T-helper 22 cell (primary cell): ENCODE data around the gene SPATA6.
"Not testable (repeated sequence)": the region's sequence is repeated elsewhere in the genome, so short reads cannot be mapped to it uniquely, and the experiment has no call there.

Experiments
- DNase-seq: peaks from one replicate; pipeline ENCODE4 v3.0.0-alpha.2; 2020; ENCODE audit warnings: low read depth

Gene SPATA6

DNA sequence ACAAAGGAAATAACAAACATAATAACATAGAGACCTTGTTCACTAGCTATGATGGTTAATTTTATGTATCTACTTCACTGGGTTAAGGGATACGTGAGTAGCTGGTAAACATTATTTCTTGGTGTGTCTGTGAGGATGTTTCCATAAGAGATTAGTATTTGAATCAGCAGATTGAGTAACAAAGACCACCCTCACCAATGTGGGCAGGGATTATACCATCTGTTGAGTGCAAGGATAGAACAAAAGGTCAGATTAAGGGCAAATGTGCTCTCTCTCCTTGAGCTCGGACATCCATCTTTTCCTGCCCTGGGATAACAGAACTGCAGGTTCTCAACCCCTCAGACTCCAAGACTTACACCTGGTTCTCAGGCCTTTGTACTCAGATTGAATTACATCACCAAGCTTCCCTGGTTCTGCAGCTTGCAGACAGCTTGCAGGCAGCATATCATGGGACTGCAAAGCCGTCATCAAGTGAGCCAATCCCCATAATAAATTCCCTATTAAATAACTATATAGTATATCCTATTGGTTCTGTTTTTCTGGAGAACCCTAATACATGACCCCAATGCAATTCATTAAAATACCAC, 9.2 kb downstream of the SPATA6 start:
- no peak for DNase-seq

DNA sequence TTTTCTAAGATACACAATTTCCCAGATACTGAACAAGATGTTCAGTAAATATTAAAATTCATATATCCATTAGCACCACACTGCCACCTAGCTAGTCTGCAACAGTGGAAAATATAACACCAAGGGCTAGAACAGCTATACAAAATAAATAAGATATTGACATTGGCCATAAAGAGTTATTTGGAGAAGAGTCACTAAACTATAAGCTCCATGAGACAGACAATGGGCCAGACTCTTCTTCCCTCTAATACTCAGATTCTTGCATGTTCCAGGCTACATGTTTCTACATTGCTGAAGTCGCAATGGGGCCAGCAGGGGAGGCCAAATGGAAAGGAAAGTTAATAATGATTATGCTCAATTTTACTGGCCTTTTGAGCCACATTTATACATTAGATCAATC, 21.5 kb downstream of the SPATA6 start:
- DNase-seq, result no peak

DNA sequence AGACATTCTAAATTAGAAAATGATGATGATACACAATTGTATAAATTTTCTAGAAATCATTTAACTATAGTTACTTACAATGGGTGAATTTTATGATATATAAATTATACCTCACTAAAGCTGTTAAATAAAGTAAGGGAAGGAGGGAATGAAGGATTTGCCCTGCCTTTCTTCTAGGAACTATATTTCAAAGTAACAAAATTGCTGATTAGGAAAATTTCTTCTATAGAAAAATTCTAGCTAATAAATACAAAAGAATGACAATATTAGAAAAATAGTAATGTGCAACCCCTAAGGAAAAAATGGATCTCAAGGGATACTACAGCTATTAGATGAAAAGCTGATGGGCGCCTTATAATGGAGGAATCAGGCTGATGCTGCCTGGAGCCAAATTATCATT, 23.1 kb downstream of the SPATA6 start:
- DNase-seq, result no peak

DNA sequence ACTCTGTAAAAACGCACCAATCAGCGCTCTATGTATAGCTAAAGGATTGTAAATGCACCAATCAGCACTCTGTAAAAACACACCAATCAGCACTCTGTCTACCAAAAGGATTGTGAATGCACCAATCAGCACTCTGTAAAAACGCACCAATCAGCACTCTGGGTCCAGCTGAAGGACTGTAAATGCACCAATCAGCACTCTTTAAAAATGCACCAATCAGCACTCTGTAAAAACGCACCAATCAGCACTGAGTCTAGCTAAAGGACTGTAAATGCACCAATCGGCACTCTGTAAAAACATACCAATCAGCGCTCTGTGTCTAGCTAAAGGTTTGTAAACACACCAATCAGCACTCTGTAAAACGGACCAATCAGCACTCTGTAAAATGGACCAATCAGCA, 27.8 kb downstream of the SPATA6 start:
- not testable (repeated sequence) for DNase-seq

DNA sequence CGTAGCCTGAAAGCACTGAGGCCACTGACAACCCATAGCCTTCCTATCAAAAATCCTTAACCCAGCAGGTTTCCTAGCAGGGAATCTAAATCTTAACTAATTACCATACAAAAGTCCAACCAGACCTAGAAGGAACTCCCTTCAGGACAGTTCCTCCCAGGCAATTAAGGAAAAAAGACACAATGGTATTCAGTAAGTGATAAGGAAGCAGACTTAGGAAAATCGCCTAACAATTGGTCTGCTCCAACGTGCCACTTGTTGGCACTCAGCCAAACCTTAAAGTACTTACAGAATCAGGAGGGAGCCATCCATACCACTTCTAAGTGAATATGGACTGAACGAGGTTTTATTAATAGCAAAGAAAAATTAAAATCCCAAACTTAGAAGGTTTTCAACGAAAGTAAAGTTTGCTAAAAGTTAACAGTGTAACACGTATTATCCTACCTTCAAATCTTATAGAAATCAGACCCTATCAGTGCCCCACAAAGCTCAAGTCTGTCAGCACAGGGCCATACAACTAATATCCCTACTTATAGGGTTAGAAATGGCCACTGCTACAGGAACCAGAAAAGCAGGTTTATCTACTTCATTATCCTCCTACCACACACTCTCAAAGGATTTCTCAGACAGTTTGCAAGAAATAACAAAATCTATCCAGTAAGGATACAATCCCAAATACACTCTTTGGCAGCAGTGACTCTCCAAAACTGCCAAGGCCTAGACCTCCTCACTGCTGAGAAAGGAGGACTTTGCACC, 29.0 kb downstream of the SPATA6 start:
- DNase-seq, result no peak

DNA sequence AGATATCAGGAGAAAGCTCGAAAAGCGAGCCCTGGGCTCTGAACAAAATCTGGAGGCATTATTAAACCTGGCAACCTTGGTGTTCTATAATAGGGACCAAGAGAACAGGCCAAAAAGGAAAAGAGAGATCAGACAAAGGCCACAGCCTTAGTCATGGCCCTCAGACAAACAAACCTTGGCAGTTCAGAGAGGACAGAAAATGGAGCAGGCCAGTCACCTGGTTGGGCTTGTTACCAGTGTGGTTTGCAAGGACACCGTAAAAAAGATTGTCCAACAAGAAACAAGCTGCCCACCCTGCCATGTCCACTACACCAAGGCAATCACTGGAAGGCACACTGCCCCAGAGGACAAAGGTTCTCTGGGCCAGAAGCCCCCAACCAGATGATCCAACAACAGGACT, 31.2 kb downstream of the SPATA6 start:
- DNase-seq, result not testable (repeated sequence)

DNA sequence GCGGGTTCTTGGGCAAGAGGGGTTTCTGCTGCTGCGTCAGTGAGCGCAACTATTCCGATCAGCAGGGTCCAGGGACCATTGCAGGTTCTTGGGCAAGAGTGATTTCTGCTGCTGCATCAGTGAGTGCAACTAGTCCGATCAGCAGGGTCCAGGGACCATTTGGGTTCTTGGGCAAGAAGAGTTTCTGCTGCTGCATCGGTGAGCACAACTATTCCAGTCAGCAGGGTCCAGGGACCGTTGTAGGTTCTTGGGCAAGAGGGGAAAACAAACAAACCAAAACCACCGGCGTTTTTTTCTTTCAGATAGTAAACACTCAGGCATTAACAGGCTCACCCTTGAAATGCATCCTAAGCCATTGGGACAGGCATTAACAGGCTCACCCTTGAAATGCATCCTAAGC, 32.6 kb downstream of the SPATA6 start:
- DNase-seq, result no peak

DNA sequence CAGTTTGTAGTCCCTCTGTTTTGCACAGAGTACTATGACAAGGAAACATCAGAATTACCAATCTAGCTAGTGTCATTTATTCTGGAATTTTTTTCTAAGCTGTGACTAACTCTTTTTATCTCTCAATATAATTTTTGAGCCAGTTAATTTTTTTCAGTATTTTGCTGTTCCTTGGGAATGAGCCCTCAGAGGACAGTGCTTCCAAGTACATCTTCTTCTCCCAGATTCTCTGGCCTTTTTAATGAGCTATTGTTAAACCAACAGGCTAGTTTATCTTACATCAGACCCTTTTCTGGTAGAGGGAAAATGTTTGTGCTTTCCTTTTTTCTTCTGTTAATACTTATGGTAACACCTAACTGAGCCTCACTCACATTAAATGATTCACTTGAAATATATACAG, 34.6 kb downstream of the SPATA6 start:
- DNase-seq, result not testable (repeated sequence)

DNA sequence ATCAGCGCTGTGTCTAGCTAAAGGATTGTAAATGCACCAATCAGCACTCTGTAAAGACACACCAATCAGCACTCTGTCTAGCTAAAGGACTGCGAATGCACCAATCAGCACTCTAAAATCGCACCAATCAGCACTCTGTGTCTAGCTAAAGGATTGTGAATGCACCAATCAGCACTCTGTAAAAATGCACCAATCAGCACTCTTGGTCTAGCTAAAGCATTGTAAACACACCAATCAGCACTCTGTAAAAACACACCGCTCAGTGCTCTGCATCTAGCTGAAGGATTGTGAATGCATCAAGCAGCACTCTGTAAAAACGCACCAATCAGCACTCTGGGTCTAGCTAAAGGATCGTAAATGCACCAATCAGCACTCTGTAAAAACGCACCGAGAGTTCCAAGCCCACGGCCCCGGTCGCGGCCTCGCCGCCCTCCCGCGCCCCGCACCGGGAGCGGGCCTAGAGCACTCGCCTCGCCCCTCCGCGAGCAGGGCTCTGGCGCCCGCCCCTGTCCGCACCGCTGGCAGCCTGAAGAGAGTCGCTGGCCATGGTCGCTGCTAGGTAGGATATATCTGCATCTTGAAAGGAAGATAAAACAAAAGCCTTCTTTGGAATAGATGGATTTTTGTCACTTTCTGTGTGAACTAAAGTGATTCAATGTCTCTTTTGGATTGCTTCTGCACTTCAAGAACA, 36.5 kb downstream of the SPATA6 start:
- not testable (repeated sequence) for DNase-seq

DNA sequence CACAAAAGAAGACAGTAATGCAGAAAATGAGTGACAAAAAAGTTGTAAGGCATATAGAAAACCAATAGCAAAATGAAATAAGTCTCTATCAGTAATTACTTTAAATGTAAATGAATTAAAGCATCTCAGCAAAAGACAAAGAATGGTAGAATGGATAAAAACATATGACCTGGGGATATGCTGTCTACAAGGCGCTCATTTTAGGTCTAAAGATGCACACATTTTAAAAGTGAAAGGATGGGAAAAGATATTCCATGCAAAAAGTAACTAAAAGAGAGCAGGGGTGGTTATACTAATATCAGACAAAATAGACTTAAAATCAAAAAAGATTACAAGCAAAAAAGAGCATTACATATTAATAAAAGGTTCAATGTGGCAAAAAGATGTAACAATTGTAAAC, 41.2 kb downstream of the SPATA6 start:
- DNase-seq, result no peak

DNA sequence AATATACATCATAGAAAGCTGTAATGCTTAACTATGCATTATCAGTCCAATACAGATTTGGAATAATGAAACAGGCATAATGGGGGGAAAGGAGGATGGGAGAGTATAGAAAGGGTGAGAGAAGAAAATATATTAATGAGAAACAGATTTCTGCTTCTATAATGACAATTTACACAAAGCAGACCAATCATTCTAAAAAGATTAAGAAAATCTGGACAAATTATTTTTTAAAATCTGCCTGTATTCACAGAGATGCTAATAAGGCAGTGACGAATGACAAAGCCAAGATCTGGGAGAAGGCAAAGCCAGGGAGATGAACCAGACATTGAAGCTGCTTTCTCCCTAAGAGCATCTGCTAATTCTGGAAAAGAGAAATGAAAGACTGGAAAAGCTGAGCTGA, 50.0 kb downstream of the SPATA6 start:
- DNase-seq, result no peak

DNA sequence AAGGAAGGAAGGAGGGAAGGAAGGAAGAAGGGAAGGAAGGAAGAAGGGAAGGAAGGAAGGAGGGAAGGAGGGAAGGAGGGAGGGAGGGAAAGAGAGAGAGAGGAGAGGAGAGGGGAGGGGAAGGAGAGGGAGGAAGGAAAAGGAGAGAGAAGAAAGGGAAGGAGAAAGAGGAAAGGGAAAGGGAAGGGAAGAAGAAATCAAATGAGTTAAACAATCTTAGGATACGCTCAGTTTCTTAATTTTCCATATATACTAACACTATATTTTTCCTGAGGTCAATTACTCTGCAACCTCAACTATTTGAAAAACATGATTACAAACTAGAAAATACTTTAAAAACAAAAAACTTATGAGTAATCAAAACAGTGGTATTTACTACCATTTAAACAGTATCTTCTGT, 53.3 kb downstream of the SPATA6 start:
- DNase-seq, result no peak

DNA sequence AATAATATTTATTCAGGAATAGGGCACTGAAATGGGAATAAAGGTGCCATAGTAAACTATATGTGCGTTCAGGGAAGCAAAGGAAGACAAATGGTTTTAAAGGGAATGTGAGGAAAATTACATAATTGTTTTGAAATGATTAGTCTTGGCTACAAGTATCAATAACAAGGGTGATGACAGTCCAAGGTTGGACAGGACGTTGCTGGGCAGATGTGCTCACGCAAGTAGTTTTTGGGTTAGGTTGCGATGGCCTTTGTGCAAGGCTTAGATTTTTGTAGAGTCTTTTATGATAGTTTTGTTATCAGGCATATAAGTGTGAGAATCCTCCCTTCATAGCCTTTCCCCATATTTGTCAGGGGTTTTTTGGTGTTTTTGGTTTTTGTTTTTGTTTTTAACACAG, 57.0 kb downstream of the SPATA6 start:
- DNase-seq, result no peak

DNA sequence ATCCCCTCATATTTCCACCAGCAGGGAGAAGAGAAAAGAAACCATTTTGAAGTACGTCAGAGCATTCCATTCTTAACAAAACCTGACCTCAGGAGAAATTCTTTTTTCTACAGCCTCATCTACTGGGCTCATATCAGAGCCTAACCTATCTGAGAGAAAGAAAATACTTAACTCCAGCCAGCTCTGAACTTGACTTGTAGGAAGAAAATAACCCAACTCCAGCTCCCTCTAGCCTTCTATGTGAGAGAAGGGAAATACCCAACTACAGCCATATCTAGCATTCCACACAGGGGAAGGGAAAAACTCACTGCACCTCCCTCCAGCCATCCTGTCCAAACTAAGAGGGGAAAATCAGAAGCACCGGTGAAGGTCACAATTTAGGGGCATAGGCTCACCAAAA, 57.7 kb downstream of the SPATA6 start:
- no peak for DNase-seq

DNA sequence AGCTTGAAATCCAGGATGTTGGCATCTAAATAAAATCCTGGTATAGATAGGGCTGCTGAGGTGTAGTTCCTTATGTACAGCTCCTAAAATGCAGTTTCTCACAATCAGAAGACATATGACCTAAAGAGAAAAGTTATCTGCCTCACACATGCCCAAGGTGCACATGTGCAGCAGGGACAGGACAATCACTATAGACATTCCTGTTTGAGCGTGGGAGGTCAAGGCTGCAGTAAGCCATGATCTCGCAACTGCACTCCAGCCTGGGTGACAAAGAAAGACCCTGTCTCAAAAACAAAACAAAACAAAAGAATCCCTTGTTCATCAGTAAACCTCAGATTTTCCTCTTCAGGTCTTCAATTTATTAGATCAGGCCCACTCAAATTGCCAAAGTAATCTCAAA, 66.1 kb downstream of the SPATA6 start:
- no peak for DNase-seq

DNA sequence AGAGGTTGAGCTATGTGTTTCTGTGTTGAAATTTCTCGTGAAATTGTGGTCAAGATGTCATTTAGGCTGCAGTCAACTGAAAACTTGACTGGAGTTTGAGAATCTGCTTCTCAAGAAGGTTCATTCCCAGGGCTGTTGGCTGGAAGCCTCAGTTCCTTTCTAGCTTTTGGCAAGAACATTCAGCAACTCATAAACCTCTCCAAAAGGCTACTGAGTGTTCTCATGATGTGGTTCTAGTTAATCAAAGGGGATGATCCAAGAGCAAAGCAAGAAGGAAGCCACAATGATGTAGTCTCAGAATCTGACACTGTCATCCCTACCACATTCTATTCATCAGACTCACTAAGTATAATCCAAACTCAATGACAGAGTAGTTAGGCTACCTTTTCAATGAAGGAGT, 66.6 kb downstream of the SPATA6 start:
- no peak for DNase-seq

DNA sequence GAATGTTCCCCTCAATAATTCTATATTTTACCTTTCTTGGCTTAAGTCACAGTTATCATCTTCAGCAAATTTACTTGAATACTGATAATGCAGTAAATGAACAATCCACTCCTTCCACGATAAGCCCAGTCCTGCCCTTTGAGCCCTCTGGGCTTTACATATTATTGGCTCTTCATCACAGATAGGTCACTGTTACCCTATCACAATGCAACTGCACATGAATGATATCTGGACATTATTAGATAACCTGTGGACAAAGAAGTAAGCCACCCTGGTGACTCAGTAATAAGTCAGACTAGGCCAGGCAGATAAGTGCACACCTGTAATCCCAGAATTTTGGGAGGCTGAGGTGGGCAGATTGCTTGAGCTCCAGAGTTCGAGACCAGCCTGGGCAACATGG, 69.4 kb downstream of the SPATA6 start:
- DNase-seq, result no peak

DNA sequence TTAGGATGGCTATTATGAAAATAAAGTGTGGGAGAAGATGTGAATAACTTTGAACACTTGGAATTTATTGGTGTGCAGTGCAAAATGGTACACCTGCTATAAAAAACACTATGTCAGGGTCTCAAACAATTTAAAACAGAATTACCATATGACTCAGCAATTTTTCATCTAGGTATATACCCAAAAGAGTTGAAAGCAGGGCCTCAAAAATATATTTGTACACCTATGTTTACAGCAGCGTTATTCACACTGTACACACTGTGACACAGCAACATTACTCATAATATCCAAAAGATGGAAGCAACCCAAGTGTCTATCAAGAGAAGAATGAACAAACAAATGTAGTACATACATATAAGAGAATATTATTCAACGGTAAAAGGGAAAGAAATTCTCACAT, 75.8 kb downstream of the SPATA6 start:
- DNase-seq, result no peak

DNA sequence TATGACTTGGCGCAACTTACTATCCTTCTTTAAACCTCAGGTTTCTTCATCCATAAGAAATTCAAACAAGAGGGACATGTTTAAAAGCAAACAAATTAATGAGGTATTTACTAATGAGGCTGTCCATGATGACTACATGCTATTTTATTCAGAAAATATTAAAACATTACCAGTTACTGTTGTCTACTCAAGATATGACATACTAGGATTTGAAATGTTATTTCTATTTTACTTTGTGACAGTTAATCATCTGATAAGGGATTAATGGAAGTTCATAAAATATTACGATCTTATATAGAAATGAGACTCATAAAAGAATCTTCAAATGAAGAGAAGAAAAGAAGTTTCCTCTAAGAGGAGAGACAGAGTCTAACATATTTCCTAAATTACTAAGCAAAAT, 80.1 kb downstream of the SPATA6 start:
- no peak for DNase-seq

DNA sequence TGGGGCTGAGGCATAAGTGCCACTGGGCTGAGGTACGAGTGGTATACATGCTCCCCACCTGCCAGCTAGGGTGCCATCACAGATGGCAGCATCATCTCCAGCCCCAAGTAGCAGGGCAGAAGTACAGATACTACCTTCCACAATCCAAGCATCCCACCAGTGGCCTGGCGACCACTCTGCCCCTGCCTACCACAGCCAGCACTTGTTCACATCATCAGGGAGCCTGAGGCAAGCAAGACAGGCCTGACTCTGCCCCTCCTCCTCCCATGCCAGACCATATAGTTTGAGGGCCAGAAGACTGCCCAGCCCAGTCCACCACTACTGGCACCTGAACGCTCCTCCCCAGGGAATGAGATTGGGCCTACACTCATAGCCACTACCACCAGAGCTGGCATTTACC, 84.6 kb downstream of the SPATA6 start:
- no peak for DNase-seq

DNA sequence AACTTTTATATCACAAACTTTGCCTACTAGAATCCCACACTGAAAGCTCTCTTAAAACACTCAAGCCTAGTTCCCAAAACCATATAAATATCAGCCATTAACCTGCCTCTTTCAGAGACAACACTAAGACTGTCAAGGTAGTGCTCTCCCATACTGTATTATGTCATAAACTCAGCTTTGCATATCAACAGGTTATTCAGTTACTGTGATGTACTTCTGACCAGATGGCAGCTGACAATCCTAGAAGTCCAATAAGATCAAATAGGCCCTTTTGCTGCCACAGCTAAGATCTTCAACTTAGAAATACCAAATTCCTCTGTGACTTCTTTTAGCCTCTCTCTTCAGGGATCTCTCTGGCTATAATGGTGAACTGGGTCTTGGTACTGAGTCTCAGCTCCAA, 97.2 kb downstream of the SPATA6 start:
- DNase-seq, result no peak

DNA sequence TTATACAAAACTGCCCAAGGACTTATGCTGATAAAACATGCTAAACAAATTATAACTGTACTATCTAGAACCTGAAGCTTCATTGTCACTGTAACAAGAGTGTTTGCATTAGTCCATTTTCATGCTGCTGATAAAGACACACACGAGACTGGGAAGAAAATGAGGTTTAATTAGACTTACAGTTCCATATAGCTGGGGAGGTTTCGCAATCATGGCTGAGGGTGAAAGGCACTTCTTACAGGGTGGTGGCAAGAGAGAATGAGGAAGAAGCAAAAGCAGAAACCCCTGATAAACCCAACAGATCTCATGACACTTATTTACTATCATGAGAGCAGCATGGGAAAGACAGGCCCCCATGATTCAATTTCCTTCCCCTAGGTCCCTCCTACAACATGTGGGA, 100.4 kb downstream of the SPATA6 start:
- no peak for DNase-seq

DNA sequence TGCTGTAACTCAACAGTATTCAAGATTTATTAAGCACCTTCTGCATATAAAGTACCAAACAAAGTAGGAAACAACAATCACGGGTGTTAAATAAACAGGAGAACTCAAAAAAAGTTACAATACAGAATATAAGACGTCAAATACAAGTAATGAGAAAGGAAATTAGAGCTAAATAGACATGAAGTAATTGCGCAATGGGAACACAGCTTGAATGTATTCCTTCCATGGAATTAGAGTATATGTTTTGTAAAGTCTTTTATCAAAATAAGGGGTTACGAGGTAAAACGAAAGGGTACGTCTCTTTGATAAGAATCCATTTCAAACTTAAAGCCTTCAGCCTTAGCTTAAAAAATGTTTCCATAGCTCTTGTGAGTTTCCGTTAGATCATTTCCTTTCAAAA, 109.1 kb downstream of the SPATA6 start:
- no peak for DNase-seq

DNA sequence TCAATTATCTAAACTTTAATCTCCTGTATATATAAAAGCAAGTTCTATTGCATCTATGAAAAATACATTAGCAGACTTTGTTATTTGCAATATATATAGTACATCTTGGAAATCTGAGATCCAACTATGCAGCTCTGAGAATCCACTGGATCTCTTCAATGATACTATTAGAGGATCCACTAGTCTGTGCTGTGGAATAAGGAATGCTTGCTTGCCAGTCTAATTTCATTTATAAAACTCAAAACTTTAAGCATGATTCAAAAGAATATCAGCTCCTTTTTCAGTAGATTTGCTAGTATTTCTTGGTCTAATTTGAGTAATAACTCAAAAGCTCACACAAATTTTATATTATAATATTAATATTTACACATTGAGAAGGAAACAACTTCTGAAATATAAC, 115.1 kb downstream of the SPATA6 start:
- no peak for DNase-seq
